ENCODE results near the gene CD1C.
A peak's percentile ranks its signal among the peaks of the same experiment; 100 is the strongest.
"Not testable (repeated sequence)": the region's sequence is repeated elsewhere in the genome, so short reads cannot be mapped to it uniquely, and the experiment has no call there.

CD1C gene

DNA sequence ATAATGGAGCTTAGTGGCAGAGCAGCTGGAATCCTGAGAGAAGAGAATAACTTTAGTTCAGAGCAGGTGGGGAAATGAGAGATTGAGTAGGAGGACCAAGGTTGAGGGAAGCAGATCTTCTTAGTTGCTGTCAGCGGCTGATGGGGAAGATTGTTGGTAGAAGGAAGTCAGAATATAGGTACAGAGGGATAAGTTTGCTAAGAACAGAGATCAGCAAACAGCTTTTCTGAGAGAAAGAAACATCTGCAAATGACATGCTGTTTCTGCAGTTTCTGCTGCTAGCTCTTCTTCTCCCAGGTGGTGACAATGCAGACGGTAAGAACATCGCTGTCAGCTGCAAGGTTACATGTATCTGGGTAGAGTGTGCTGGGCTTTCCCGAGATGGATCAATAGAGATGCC, at the start of gene CD1C:
Gene CD1C (plus strand): TSS at position 113 of the 400 bp plus-strand sequence. CDS start 142 bp downstream, at position 255.
- DNase-seq, result no peak

DNA sequence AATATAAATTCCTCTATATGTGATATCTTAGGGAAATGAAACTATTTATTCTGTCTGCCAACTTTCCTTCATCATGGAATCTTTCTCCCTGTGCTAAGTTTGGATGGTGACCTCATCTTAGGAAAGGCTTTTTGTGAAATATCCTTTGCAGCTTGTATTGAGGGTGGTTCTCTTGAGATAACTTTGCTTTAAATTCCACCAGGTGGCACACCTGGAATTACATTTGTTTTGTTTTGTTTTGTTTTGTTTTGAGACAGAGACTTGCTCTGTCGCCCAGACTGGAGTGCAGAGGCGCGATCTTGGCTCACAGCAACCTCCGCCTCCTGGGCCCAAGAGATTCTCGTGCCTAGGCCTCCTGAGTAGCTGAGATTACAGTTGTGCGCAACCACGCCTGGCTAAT, 43.1 kb upstream of the CD1C start:
- DNase-seq, result no peak

GRCh38 chr1:158248118-158248517, 41.6 kb upstream of the CD1C start:
- peak in 1 of 2 experiments; percentile 0 for DNase-seq

DNA sequence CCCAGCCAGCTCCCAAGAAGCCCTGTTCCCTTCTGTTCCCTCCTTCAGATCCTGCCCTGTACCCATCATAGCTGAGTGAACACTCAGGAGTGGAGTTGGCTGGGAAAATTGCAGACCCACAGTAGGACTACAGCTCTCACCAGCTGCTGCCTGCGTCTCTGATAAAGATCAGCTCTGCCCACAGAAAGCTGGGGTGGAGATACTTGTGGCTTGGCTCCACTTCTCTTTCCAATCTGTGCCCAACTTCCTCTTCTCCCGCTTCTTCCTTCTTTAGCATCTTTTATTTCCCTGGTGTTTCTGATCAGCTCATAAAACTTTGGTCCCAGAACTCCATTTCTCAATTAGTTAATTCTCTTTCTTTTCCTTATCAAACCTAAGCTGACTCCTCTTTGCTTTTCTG, 41.0 kb upstream of the CD1C start:
- DNase-seq, result no peak

- DNase-seq, result no peak
These were observed 40.1 kb upstream of the CD1C start for GRCh38 chr1:158249646-158250045.

DNA sequence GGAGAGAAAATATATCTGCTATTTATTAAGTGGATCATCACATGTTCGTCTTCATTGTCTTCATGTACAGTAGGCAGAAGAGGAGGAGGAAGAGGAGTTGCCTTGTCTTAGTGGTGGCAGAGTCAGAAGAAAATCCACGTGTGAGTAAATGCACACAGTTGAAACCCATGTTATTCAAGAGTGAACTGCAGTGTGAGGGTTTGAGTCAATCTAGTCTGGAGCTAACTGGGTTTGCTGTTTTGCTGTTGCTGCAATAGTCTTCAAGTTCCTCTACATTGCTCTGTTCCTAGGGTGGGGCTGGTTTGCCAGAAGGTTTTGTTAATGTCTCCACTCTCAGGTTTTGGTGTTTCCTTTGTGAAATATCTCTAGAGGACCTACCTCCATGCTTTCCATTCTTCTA, 38.6 kb upstream of the CD1C start:
- DNase-seq, result no peak

DNA sequence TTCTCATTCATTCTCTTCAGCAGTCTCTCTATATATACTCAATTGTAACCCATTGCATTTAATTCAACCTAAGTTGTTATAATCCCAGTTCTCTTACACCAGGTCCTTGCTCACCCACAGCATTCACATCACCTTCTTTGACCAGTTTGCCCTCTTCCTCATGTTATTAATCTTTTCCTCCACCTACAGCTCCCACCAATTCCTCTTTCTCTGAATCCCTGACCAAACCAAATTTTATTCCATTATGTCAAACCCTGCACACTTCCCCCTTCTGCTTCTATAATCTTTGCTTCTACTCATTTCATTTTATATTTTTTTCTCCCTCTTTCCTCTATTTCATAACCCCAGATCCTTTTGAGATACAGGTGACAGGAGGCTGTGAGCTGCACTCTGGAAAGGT, 34.1 kb upstream of the CD1C start:
- no peak for DNase-seq

- DNase-seq, result not testable (repeated sequence)
These were observed 33.0 kb upstream of the CD1C start for GRCh38 chr1:158256747-158257146.

DNA sequence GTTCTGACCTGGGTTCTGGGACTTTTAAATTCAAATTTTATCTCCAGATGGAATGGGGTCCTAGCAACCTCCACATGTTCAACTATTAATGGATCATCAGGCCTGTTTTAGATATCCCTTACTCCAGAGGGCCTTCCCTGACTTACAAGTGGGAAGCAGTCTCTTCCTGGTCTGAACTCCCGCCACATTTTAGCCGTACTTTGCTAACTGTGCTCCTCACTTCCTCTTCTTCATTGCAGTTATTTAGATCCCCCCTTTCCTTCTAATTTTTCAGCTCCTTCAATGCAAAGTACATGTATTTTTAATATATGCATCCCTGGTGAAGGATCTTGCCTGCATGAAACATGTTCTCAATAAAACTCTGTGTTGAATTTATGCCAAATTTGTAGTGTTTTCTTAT, 31.8 kb upstream of the CD1C start:
- DNase-seq, result no peak

DNA sequence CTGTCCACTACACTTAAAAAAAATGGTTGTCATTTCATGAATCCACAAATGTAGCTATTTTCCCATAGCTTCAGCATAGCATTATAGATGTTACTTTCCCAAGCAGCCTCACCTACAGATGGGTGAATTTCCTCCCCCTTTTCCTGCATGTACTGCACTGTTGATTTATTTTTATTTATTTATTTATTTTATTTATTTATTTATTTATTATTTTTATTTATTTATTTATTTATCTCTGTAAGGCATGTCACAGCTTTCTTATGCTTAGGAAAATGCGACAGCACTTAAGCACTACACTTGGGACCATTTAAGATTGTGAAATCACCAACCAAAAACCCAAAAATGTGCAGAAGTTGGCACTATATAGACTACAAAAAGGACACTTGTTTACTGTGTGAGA, 30.6 kb upstream of the CD1C start:
- no peak for DNase-seq

GRCh38 chr1:158272681-158273080, 17.0 kb upstream of the CD1C start:
- no peak for DNase-seq

GRCh38 chr1:158274797-158275196, 14.9 kb upstream of the CD1C start:
- no peak for DNase-seq

GRCh38 chr1:158282421-158282820, 7.3 kb upstream of the CD1C start:
- DNase-seq, result not testable (repeated sequence)

DNA sequence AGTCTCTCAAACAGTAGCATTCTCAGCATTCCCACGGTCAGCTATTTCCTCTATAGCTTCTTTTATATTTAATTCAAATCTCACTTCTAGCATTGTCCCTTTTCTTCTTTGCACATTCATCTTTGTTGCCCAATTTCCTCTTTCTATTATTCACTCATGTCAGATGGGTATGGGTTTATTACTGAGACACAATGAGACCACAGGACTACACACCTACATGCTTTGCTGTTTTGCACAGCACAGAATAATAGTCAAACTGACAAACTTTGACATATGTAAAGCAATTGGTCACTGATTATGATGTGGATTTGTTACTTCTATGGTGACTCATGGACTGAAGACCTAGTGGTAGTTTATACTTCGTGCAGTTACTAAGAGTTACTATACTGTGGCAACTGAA, 5.8 kb upstream of the CD1C start:
- no peak for DNase-seq

GRCh38 chr1:158285756-158286241, 3.9 kb upstream of the CD1C start:
- no peak for DNase-seq

- DNase-seq, result no peak
These were observed 3.2 kb upstream of the CD1C start for GRCh38 chr1:158286487-158286886.

- no peak for DNase-seq
These were observed 2.8 kb upstream of the CD1C start for GRCh38 chr1:158286941-158287346.

DNA sequence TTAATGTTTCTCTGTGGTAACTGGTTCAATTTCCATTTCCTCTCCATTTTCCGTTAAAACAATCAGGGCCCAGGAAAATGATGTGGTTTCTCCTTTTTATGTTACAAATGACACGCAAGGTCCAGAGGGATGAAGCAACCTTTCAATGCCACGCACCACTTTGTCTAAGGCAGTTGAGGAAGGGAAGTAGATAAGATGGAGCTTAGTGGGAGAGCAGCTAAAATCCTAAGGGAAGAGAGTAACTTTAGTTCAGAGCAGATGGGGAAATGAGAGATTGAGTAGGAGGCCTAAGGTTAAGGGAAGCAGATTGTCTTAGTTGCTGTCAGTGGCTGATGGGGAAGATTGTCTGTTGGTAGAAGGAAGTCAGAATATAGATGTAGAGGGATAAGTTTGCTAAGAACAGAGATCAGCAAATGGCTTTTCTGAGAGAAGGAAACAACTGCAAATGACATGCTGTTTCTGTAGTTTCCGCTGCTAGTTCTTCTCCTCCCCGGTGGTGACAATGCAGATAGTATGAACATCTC, 660 bp downstream of the CD1C start:
- DNase-seq, result no peak

DNA sequence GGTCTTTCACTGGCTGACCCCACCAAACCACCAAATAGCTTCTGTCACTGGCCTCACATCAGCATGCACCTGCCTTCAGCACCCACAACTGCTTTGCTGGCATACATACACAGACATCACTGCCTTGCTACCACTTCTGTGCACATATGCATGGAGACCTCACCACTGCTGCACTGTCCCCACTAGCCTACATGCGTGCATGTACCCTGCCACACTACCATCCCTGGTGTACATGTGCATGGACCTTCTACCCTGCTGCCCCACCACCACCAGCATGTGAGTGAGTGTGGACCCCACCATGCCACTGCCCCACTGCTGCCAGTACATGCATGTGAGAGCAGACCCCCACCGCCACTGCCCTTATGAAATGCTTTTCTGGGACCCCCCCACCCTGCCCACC, 6.1 kb downstream of the CD1C start:
- no peak for DNase-seq

GRCh38 chr1:158310623-158311022, 20.9 kb downstream of the CD1C start:
- no peak for DNase-seq

- no peak for DNase-seq
These were observed 21.3 kb downstream of the CD1C start for GRCh38 chr1:158311066-158311465.

DNA sequence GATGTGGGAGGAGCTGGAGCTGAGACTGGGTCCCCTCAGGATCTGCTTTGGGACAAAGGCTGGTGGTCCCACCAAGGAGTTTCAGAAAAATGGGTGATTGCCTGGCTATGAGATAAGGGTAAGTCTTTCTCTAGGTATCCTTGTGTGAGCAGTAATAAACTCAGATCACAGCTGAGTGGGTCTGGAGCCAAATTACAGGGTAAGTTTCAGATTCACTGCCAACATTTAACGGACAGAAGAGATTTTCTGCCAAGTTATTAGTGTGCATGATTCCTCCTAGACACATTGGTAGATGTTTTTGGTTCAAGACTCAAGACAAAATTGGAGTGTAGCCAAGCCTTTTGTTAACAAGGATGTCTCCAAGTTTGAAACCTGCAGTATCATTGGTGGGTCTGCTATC, 34.1 kb downstream of the CD1C start:
- DNase-seq, result no peak

DNA sequence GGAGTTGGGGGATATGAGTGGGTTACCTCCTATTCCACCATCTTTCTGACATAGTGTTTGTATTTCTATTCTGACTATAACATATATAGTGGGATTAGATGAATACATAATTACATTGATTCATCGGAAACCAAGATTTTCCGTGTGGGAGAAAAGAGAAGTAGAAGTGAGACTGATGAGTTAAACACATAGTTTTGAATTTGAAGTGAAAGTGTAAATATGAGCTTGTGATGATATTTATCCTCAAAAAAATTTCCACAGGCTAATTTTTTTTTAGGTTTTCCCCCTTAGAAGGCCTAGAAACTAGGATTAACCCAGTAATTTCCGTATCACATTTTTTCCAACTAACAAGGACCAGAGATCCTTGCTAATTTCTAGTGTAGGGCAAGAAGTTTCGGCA, 34.7 kb downstream of the CD1C start:
- no peak for DNase-seq

GRCh38 chr1:158327481-158327880, 37.8 kb downstream of the CD1C start:
- DNase-seq, result no peak

DNA sequence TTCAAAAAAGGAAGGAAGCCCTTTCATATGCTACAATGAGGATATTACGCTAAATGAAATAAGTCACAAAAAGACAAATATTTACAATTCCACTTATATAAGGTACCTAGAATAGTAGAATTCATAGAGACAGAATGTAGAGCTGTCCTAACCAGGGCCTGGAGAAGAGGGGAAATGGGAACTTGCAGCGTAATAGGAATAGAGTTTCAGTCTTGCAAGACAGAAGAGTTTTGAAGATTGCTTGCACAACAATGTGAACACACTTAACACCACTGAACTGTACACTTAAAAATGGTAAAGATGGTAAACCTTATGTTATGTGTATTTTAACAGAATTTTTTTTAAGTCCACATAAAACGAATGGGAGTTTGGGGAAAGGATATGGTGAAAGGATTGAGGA, 38.7 kb downstream of the CD1C start:
- no peak for DNase-seq

DNA sequence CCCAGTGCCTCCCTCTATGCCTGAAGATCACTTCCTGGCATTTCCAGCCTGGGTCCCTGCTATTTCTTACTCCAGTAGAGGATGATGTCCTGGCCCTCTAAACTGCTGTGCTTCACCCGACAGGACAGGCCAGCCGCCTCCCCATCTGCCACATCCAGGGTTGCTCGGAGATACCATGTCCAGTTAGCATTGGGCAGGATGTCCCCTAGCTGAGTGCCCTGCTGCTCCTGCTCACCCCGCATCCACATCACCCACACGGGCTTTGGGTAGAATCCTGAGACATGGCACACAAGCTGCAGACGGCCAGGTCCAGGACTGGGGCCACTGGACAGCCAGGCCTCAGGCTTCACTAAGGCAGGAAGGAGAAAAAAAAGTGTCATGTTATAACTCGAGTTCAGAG, 39.6 kb downstream of the CD1C start:
- DNase-seq, result no peak

Measured in activated CD4-positive, alpha-beta T cell treated with anti-CD3 and anti-CD28 coated beads, Interleukin-2, amount 50 U/mL, for 4 hours (primary cell).